ENCODE data around the gene CD63. TPM values are rescaled to one million over a fixed set of nuclear protein-coding genes. Genes with fewer than 3 reads are reported as not detected.

Gene CD63
- total and polyA plus RNA-seq, 2 of the 13 experiments (the other 11 are each of a cell fraction or from before 2014, with no cell fraction given), result 234 to 277 TPM

GRCh38 chr12:55715833-55716581 is 12.8 kb downstream of the CD63 start, which contains the start of gene BLOC1S1 (continued):
- no peak for TF ChIP-seq DBP (CRISPR knock-in tag; IDR thresholded peaks at IDR 0.05; ENCODE audit: not compliant biosample characterization)
- no peak for TF ChIP-seq HNRNPL (IDR thresholded peaks at IDR 0.05; ENCODE audit: low read depth, low read length)
- TF ChIP-seq U2AF2 (IDR thresholded peaks at IDR 0.05; ENCODE audit: low read depth, low read length), result no peak
- TF ChIP-seq HNRNPLL (IDR thresholded peaks at IDR 0.05; ENCODE audit: low read depth, low read length, poor library complexity, severe bottlenecking), result peak; percentile 15
- no peak for TF ChIP-seq ZNF496 (CRISPR knock-in tag; IDR thresholded peaks at IDR 0.05; ENCODE audit: insufficient replicate concordance)
- TF ChIP-seq ZNF773 (CRISPR knock-in tag; IDR thresholded peaks at IDR 0.05; ENCODE audit: borderline replicate concordance), result no peak
- TF ChIP-seq ZNF296 (CRISPR knock-in tag; conservative IDR thresholded peaks at IDR 0.05), result no peak
- TF ChIP-seq ARID4A (CRISPR knock-in tag; IDR thresholded peaks at IDR 0.05; ENCODE audit: borderline replicate concordance), result peak; percentile 98
- TF ChIP-seq ARHGAP35 (CRISPR knock-in tag; IDR thresholded peaks at IDR 0.05; ENCODE audit: borderline replicate concordance), result no peak
- TF ChIP-seq RFX3 (CRISPR knock-in tag; IDR thresholded peaks at IDR 0.05), result no peak
- no peak for TF ChIP-seq ZNF558 (CRISPR knock-in tag; IDR thresholded peaks at IDR 0.05; ENCODE audit: borderline replicate concordance)
- 0 out of 2 replicates have a peak, but pooled peaks have one; percentile 26 for TF ChIP-seq ETV6 (CRISPR knock-in tag; conservative IDR thresholded peaks at IDR 0.05)
- TF ChIP-seq ZNF512B (CRISPR knock-in tag; IDR thresholded peaks at IDR 0.05; ENCODE audit: borderline replicate concordance), result no peak
- peak; percentile 67; the same call in 1 of the 2 replicates for TF ChIP-seq TMF1 (CRISPR knock-in tag; IDR thresholded peaks at IDR 0.05; ENCODE audit: low read depth)

Measured in HepG2 (cell line).